Measurements from ENCODE around the gene RPL15.
"Not testable (repeated sequence)": the region's sequence is repeated elsewhere in the genome, so short reads cannot be mapped to it uniquely, and the experiment has no call there.

Gene RPL15

DNA sequence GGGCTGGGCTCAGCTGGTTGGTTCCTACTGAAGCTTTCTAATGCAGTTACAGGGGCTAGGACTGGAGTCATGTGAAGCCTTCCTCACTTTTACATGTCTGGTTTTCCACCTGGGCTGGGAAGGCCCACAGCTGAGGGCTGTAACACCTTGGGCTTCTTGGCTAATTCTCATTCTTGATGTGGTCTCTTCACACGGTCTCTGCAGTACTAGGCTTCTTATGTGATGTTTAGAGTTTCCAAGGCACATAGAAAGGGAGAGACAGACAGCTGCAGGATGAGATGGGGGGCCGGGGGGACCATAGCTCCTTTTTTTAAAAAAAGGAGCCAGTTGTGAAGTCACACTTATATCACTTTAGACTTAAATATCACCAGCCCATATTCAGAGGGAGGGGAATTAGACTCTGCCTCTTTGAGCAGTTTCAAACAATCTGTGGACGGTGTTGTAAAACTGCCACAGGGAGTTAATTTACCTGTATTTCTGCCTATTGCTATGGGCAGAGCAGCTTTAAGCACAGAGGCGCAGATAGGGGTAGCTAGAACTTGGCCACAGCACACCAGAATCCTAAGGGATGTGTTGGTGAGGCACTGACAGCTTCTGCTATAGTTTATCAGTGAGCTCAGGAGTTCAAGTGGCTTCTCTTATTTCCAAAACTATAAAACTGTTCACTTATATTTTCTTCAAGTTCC is 46.8 kb upstream of the RPL15 start:
- Histone ChIP-seq H4K20me1 (ENCODE audit: insufficient read depth, low read length) (peaks cover 24% of the 10 kb centered on the region), H3K79me2 (ENCODE audit: low read length) (peaks cover 80% of the 10 kb centered on the region), H3K9me2 (replicated peaks; ENCODE audit: insufficient read depth, low read length) (no peaks in the 10 kb centered on the region), H3K4me3 (ENCODE audit: low read length) (no peak overlapping the region), H3K9me3 (replicated peaks; ENCODE audit: insufficient read depth, low read length) (no peaks in the 10 kb centered on the region), H3K27me3 (replicated peaks; ENCODE audit: insufficient read depth, low read length) (no peaks in the 10 kb centered on the region), H3K4me1 (ENCODE audit: low read length) (no peaks in the 10 kb centered on the region), H3K9ac (ENCODE audit: low read length) (no peak overlapping the region), H3F3A (ENCODE audit: insufficient read depth, low read length) (no peaks in the 10 kb centered on the region), H3K36me3 (replicated peaks; ENCODE audit: insufficient read depth, low read length) (no peaks in the 10 kb centered on the region), H3K4me2 (ENCODE audit: low read depth, low read length) (no peak overlapping the region), H3K27ac (ENCODE audit: low read length) (no peak overlapping the region), H2AFZ (ENCODE audit: low read length) (no peak overlapping the region)
- DNase-seq: no peak
- TF ChIP-seq EZH2 (optimal IDR thresholded peaks at IDR 0.05; ENCODE audit: low read depth, low read length): no peak
- TF ChIP-seq, protein P1, sequence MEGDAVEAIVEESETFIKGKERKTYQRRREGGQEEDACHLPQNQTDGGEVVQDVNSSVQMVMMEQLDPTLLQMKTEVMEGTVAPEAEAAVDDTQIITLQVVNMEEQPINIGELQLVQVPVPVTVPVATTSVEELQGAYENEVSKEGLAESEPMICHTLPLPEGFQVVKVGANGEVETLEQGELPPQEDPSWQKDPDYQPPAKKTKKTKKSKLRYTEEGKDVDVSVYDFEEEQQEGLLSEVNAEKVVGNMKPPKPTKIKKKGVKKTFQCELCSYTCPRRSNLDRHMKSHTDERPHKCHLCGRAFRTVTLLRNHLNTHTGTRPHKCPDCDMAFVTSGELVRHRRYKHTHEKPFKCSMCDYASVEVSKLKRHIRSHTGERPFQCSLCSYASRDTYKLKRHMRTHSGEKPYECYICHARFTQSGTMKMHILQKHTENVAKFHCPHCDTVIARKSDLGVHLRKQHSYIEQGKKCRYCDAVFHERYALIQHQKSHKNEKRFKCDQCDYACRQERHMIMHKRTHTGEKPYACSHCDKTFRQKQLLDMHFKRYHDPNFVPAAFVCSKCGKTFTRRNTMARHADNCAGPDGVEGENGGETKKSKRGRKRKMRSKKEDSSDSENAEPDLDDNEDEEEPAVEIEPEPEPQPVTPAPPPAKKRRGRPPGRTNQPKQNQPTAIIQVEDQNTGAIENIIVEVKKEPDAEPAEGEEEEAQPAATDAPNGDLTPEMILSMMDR (IDR thresholded peaks at IDR 0.05; ENCODE audit: low read length): no peak
- TF ChIP-seq EZH2phosphoT487 (IDR thresholded peaks at IDR 0.05; ENCODE audit: low read length): no peak

DNA sequence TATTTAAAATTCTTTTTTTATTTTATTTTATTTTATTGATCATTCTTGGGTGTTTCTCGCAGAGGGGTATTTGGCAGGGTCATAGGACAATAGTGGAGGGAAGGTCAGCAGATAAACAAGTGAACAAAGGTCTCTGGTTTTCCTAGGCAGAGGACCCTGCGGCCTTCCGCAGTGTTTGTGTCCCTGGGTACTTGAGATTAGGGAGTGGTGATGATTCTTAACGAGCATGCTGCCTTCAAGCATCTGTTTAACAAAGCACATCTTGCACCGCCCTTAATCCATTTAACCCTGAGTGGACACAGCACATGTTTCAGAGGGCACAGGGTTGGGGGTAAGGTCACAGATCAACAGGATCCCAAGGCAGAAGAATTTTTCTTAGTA is 46.3 kb upstream of the RPL15 start:
- Histone ChIP-seq H4K20me1 (ENCODE audit: insufficient read depth, low read length) (peaks cover 19% of the 10 kb centered on the region), H3K79me2 (ENCODE audit: low read length) (peaks cover 80% of the 10 kb centered on the region)
- H3K9ac ChIP-seq (ENCODE audit: low read length); H3K4me3 ChIP-seq (ENCODE audit: low read length); H2AFZ ChIP-seq (ENCODE audit: low read length); H3F3A ChIP-seq (ENCODE audit: insufficient read depth, low read length); H3K27me3 ChIP-seq (replicated peaks; ENCODE audit: insufficient read depth, low read length); H3K36me3 ChIP-seq (replicated peaks; ENCODE audit: insufficient read depth, low read length); H3K9me3 ChIP-seq (replicated peaks; ENCODE audit: insufficient read depth, low read length); DNase-seq; H3K9me2 ChIP-seq (replicated peaks; ENCODE audit: insufficient read depth, low read length); H3K4me2 ChIP-seq (ENCODE audit: low read depth, low read length); H3K27ac ChIP-seq (ENCODE audit: low read length); H3K4me1 ChIP-seq (ENCODE audit: low read length): not testable (repeated sequence)

DNA sequence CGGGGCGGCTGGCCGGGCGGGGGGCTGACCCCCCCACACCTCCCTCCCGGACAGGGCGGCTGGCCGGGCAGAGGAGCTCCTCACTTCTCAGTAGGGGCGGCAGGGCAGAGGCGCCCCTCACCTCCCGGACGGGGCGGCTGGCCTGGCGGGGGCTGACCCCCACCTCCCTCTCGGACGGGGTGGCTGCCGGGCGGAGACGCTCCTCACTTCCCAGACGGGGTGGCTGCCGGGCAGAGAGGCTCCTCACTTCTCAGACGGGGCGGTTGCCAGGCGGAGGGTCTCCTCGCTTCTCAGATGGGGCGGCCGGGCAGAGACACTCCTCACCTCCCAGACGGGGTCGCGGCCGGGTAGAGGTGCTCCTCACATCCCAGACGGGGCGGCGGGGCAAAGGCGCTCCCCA is 45.6 kb upstream of the RPL15 start:
- not testable (repeated sequence) for H3F3A ChIP-seq (ENCODE audit: insufficient read depth, low read length); H3K9me2 ChIP-seq (replicated peaks; ENCODE audit: insufficient read depth, low read length); H3K9me3 ChIP-seq (replicated peaks; ENCODE audit: insufficient read depth, low read length); H3K36me3 ChIP-seq (replicated peaks; ENCODE audit: insufficient read depth, low read length); H3K4me3 ChIP-seq (ENCODE audit: low read length); DNase-seq; H3K4me1 ChIP-seq (ENCODE audit: low read length); H3K4me2 ChIP-seq (ENCODE audit: low read depth, low read length); H3K27me3 ChIP-seq (replicated peaks; ENCODE audit: insufficient read depth, low read length); H3K9ac ChIP-seq (ENCODE audit: low read length); H2AFZ ChIP-seq (ENCODE audit: low read length); H3K27ac ChIP-seq (ENCODE audit: low read length)
- Histone ChIP-seq H4K20me1 (ENCODE audit: insufficient read depth, low read length) (peaks cover 19% of the 10 kb centered on the region), H3K79me2 (ENCODE audit: low read length) (peaks cover 80% of the 10 kb centered on the region)

DNA sequence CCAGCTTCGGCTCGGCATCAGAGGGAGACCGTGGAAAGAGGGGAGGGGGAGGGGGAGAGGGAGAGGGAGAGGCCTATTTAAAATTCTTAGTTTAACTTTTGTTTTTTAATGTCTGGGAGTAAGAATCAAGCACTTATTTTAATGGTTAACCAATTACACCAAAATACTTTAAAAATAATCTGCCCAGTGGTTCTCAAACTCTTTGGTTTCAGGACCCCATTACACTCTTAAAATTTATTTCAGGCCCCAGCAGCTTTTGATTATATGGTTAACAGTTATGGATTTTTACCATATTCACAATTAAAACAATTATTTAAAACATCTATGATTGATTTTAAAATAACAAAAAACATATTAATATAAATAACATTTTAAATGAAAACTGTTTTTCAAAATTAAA is 44.6 kb upstream of the RPL15 start:
- no peak overlapping the region for H3K4me2 ChIP-seq (ENCODE audit: low read depth, low read length)
- H3K36me3 ChIP-seq (replicated peaks; ENCODE audit: insufficient read depth, low read length): no peaks in the 10 kb centered on the region
- H3K79me2 ChIP-seq (ENCODE audit: low read length): peaks cover 80% of the 10 kb centered on the region
- no peaks in the 10 kb centered on the region for H3K4me1 ChIP-seq (ENCODE audit: low read length)
- no peak for TF ChIP-seq EZH2phosphoT487 (IDR thresholded peaks at IDR 0.05; ENCODE audit: low read length)
- TF ChIP-seq, protein P1 (IDR thresholded peaks at IDR 0.05; ENCODE audit: low read length): no peak
- TF ChIP-seq EZH2 (optimal IDR thresholded peaks at IDR 0.05; ENCODE audit: low read depth, low read length): no peak
- H3K4me3 ChIP-seq (ENCODE audit: low read length): no peak overlapping the region
- H4K20me1 ChIP-seq (ENCODE audit: insufficient read depth, low read length): peaks cover 15% of the 10 kb centered on the region; the same call in 1 of the 2 replicates
- H2AFZ ChIP-seq (ENCODE audit: low read length): no peak overlapping the region
- no peaks in the 10 kb centered on the region for H3K9me2 ChIP-seq (replicated peaks; ENCODE audit: insufficient read depth, low read length)
- H3K27me3 ChIP-seq (replicated peaks; ENCODE audit: insufficient read depth, low read length): no peaks in the 10 kb centered on the region
- H3F3A ChIP-seq (ENCODE audit: insufficient read depth, low read length): no peaks in the 10 kb centered on the region
- DNase-seq: no peak
- H3K9ac ChIP-seq (ENCODE audit: low read length): no peak overlapping the region
- no peaks in the 10 kb centered on the region for H3K9me3 ChIP-seq (replicated peaks; ENCODE audit: insufficient read depth, low read length)
- no peak overlapping the region for H3K27ac ChIP-seq (ENCODE audit: low read length)
